ENCODE results near the gene CORO2B.
"Not testable (repeated sequence)": the region's sequence is repeated elsewhere in the genome, so short reads cannot be mapped to it uniquely, and the experiment has no call there.

Gene CORO2B

DNA sequence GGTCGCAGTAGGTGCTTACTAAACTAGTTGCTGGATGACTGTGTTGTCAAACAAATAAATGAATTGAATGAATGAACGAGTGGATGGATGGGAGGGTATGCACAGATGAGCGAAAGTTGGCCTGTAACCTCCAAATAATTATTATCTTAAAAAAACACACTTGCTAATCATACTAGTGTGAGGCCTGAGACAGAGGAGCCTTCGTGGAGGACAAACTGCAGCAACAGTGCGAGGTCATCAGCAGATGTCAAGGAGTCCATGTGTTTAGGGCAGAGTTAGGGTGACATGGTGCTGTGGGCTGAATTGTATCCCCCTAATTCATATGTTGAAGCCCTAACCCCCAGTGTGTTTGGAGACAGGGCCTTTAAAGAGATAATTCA lies 24.4 kb downstream of the CORO2B start:
- no peak for ATAC-seq
- TF ChIP-seq, protein P1, sequence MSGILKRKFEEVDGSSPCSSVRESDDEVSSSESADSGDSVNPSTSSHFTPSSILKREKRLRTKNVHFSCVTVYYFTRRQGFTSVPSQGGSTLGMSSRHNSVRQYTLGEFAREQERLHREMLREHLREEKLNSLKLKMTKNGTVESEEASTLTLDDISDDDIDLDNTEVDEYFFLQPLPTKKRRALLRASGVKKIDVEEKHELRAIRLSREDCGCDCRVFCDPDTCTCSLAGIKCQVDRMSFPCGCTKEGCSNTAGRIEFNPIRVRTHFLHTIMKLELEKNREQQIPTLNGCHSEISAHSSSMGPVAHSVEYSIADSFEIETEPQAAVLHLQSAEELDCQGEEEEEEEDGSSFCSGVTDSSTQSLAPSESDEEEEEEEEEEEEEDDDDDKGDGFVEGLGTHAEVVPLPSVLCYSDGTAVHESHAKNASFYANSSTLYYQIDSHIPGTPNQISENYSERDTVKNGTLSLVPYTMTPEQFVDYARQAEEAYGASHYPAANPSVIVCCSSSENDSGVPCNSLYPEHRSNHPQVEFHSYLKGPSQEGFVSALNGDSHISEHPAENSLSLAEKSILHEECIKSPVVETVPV (CRISPR knock-in tag; IDR thresholded peaks at IDR 0.05), result no peak
- TF ChIP-seq TOX (CRISPR knock-in tag; IDR thresholded peaks at IDR 0.05; ENCODE audit: borderline replicate concordance) (no peak), RARB (CRISPR knock-in tag; IDR thresholded peaks at IDR 0.05) (no peak), ISL1 (CRISPR knock-in tag; IDR thresholded peaks at IDR 0.05) (no peak), SNAI2 (CRISPR knock-in tag; IDR thresholded peaks at IDR 0.05) (no peak), PPARA (CRISPR knock-in tag; IDR thresholded peaks at IDR 0.05; ENCODE audit: borderline replicate concordance) (no peak), ZNF565 (CRISPR knock-in tag; conservative IDR thresholded peaks at IDR 0.05; ENCODE audit: low read depth) (no peak), OSR1 (CRISPR knock-in tag; IDR thresholded peaks at IDR 0.05) (no peak), GLIS3 (CRISPR knock-in tag; IDR thresholded peaks at IDR 0.05) (no peak), BACH2 (CRISPR knock-in tag; IDR thresholded peaks at IDR 0.05; ENCODE audit: borderline replicate concordance) (no peak), ZNF70 (CRISPR knock-in tag; IDR thresholded peaks at IDR 0.05) (no peak), CSDC2 (CRISPR knock-in tag; IDR thresholded peaks at IDR 0.05) (no peak), ZC3H10 (CRISPR knock-in tag; IDR thresholded peaks at IDR 0.05) (no peak), ARNTL (CRISPR knock-in tag; IDR thresholded peaks at IDR 0.05; ENCODE audit: borderline replicate concordance, low read depth) (no peak), TCF4 (CRISPR knock-in tag; IDR thresholded peaks at IDR 0.05; ENCODE audit: borderline replicate concordance) (no peak), ZFP3 (CRISPR knock-in tag; IDR thresholded peaks at IDR 0.05) (no peak), ZNF8 (CRISPR knock-in tag; IDR thresholded peaks at IDR 0.05) (no peak)
- TF ChIP-seq, protein P2, sequence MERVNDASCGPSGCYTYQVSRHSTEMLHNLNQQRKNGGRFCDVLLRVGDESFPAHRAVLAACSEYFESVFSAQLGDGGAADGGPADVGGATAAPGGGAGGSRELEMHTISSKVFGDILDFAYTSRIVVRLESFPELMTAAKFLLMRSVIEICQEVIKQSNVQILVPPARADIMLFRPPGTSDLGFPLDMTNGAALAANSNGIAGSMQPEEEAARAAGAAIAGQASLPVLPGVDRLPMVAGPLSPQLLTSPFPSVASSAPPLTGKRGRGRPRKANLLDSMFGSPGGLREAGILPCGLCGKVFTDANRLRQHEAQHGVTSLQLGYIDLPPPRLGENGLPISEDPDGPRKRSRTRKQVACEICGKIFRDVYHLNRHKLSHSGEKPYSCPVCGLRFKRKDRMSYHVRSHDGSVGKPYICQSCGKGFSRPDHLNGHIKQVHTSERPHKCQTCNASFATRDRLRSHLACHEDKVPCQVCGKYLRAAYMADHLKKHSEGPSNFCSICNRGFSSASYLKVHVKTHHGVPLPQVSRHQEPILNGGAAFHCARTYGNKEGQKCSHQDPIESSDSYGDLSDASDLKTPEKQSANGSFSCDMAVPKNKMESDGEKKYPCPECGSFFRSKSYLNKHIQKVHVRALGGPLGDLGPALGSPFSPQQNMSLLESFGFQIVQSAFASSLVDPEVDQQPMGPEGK (CRISPR knock-in tag; IDR thresholded peaks at IDR 0.05; ENCODE audit: borderline replicate concordance), result no peak
- TF ChIP-seq, protein P3, sequence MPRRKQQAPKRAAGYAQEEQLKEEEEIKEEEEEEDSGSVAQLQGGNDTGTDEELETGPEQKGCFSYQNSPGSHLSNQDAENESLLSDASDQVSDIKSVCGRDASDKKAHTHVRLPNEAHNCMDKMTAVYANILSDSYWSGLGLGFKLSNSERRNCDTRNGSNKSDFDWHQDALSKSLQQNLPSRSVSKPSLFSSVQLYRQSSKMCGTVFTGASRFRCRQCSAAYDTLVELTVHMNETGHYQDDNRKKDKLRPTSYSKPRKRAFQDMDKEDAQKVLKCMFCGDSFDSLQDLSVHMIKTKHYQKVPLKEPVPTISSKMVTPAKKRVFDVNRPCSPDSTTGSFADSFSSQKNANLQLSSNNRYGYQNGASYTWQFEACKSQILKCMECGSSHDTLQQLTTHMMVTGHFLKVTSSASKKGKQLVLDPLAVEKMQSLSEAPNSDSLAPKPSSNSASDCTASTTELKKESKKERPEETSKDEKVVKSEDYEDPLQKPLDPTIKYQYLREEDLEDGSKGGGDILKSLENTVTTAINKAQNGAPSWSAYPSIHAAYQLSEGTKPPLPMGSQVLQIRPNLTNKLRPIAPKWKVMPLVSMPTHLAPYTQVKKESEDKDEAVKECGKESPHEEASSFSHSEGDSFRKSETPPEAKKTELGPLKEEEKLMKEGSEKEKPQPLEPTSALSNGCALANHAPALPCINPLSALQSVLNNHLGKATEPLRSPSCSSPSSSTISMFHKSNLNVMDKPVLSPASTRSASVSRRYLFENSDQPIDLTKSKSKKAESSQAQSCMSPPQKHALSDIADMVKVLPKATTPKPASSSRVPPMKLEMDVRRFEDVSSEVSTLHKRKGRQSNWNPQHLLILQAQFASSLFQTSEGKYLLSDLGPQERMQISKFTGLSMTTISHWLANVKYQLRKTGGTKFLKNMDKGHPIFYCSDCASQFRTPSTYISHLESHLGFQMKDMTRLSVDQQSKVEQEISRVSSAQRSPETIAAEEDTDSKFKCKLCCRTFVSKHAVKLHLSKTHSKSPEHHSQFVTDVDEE (CRISPR knock-in tag; IDR thresholded peaks at IDR 0.05), result no peak
- TF ChIP-seq, protein P4, sequence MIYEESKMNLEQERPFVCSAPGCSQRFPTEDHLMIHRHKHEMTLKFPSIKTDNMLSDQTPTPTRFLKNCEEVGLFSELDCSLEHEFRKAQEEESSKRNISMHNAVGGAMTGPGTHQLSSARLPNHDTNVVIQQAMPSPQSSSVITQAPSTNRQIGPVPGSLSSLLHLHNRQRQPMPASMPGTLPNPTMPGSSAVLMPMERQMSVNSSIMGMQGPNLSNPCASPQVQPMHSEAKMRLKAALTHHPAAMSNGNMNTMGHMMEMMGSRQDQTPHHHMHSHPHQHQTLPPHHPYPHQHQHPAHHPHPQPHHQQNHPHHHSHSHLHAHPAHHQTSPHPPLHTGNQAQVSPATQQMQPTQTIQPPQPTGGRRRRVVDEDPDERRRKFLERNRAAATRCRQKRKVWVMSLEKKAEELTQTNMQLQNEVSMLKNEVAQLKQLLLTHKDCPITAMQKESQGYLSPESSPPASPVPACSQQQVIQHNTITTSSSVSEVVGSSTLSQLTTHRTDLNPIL (CRISPR knock-in tag; IDR thresholded peaks at IDR 0.05; ENCODE audit: low read depth), result no peak

DNA sequence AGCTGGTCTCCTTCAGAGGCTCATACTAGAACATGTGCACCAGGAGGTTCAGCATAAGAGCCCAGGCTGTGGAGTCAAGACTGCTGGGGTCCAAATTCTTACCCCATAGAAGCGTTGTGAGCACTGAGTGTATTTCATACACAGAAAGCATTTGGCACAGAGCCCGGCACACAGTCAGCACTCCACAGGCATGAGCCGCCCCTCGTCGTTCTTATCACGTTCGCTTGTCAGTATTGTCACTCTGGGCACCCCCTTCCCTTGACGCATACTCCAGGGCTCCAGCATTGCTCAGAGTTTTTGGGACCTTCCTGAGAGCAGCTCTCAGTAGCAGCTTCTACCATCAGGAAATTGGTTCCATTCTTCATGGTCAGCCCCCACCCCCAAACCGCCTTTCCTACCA lies 25.2 kb downstream of the CORO2B start:
- TF ChIP-seq ESRRG (CRISPR knock-in tag; IDR thresholded peaks at IDR 0.05) (no peak), ZC3H10 (CRISPR knock-in tag; IDR thresholded peaks at IDR 0.05) (no peak), ARNTL (CRISPR knock-in tag; IDR thresholded peaks at IDR 0.05; ENCODE audit: borderline replicate concordance, low read depth) (no peak), GLIS3 (CRISPR knock-in tag; IDR thresholded peaks at IDR 0.05) (no peak), TCF4 (CRISPR knock-in tag; IDR thresholded peaks at IDR 0.05; ENCODE audit: borderline replicate concordance) (no peak), RARB (CRISPR knock-in tag; IDR thresholded peaks at IDR 0.05) (no peak), ISL1 (CRISPR knock-in tag; IDR thresholded peaks at IDR 0.05) (no peak), CSDC2 (CRISPR knock-in tag; IDR thresholded peaks at IDR 0.05) (no peak), ZNF70 (CRISPR knock-in tag; IDR thresholded peaks at IDR 0.05) (no peak), ZFP3 (CRISPR knock-in tag; IDR thresholded peaks at IDR 0.05) (no peak), ZNF8 (CRISPR knock-in tag; IDR thresholded peaks at IDR 0.05) (no peak), OSR1 (CRISPR knock-in tag; IDR thresholded peaks at IDR 0.05) (no peak), ZFP30 (CRISPR knock-in tag; IDR thresholded peaks at IDR 0.05) (no peak), BACH2 (CRISPR knock-in tag; IDR thresholded peaks at IDR 0.05; ENCODE audit: borderline replicate concordance) (no peak), PPARA (CRISPR knock-in tag; IDR thresholded peaks at IDR 0.05; ENCODE audit: borderline replicate concordance) (no peak), SNAI2 (CRISPR knock-in tag; IDR thresholded peaks at IDR 0.05) (no peak), TOX (CRISPR knock-in tag; IDR thresholded peaks at IDR 0.05; ENCODE audit: borderline replicate concordance) (no peak)
- TF ChIP-seq, protein P4 (CRISPR knock-in tag; IDR thresholded peaks at IDR 0.05; ENCODE audit: low read depth), result no peak
- TF ChIP-seq, protein P1 (CRISPR knock-in tag; IDR thresholded peaks at IDR 0.05), result no peak
- TF ChIP-seq, protein P5, sequence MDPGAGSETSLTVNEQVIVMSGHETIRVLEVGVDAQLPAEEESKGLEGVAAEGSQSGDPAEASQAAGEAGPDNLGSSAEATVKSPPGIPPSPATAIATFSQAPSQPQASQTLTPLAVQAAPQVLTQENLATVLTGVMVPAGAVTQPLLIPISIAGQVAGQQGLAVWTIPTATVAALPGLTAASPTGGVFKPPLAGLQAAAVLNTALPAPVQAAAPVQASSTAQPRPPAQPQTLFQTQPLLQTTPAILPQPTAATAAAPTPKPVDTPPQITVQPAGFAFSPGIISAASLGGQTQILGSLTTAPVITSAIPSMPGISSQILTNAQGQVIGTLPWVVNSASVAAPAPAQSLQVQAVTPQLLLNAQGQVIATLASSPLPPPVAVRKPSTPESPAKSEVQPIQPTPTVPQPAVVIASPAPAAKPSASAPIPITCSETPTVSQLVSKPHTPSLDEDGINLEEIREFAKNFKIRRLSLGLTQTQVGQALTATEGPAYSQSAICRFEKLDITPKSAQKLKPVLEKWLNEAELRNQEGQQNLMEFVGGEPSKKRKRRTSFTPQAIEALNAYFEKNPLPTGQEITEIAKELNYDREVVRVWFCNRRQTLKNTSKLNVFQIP (CRISPR knock-in tag; IDR thresholded peaks at IDR 0.05; ENCODE audit: borderline replicate concordance, low read depth), result no peak
- no peak for ATAC-seq

DNA sequence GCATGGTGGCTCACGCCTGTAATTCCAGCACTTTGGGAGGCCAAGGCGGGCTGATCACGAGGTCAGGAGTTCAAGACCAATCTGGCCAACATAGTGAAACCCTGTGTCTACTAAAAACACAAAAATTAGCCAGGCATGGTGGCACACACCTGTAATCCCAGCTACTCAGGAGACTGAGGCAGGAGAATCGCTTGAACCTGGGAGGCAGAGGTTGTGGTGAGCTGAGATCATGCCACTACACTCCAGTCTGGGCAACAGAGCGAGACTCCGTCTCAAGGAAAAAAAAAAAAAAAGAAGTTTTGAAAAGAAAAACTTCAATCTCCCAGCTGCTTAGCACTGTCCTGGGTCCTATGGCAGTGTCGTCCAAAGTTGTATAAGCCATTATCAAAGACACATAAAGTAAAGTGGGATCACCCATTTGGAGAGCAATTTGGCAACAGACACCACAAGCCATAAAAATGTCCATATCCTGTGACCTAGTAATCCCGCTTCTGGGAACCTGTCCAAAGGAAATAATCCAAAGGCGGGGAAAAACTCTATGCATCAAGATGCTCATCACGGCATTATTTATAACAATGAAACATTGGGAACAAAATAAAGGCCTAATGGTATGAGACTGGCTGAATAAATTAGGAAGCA lies 26.2 kb downstream of the CORO2B start:
- not testable (repeated sequence) for ATAC-seq

Measured in SK-N-SH treated with all-trans-retinoic acid at 6 μM for 48 hours (cell line).